ENCODE results near the gene FRMD4B. TPM values are rescaled to one million over a fixed set of nuclear protein-coding genes. Genes with fewer than 3 reads are reported as not detected.
"Not testable (repeated sequence)": the region's sequence is repeated elsewhere in the genome, so short reads cannot be mapped to it uniquely, and the experiment has no call there.

FRMD4B gene
- total RNA-seq, 1 donor from 2014 or later, result 73.2 TPM

GRCh38 chr3:69324362-69325025 is 61.4 kb downstream of the FRMD4B start:
- peak; percentile 34 to 51 for DNase-seq (ENCODE audit: low read depth in 2 of 2)

- DNase-seq (ENCODE audit: low read depth in 2 of 2), result no peak
Measured at GRCh38 chr3:69323941-69324340, 61.9 kb downstream of the FRMD4B start.

- not testable (repeated sequence) for DNase-seq (ENCODE audit: low read depth in 2 of 2)
Measured at GRCh38 chr3:69322512-69322911, 63.4 kb downstream of the FRMD4B start.

- DNase-seq (ENCODE audit: low read depth in 2 of 2), result no peak
Measured at GRCh38 chr3:69322158-69322509, 63.8 kb downstream of the FRMD4B start.

- no peak for DNase-seq (ENCODE audit: low read depth in 2 of 2)
Measured at GRCh38 chr3:69321301-69322157, 64.4 kb downstream of the FRMD4B start.

- peak in 1 of 2 donors; percentile 36 for DNase-seq (ENCODE audit: low read depth in 2 of 2)
Measured at GRCh38 chr3:69320871-69321271, 65.0 kb downstream of the FRMD4B start.

GRCh38 chr3:69319652-69320051 is 66.2 kb downstream of the FRMD4B start:
- no peak for DNase-seq (ENCODE audit: low read depth in 2 of 2)

- no peak for DNase-seq (ENCODE audit: low read depth in 2 of 2)
Measured at GRCh38 chr3:69318410-69318809, 67.5 kb downstream of the FRMD4B start.

- no peak for DNase-seq (ENCODE audit: low read depth in 2 of 2)
Measured at GRCh38 chr3:69313251-69313650, 72.6 kb downstream of the FRMD4B start.

GRCh38 chr3:69309814-69310213 is 76.1 kb downstream of the FRMD4B start:
- peak; percentile 45 to 81 for DNase-seq (ENCODE audit: low read depth in 2 of 2)

- peak; percentile 88 to 91 for DNase-seq (ENCODE audit: low read depth in 2 of 2)
Measured at GRCh38 chr3:69306239-69307185, 79.4 kb downstream of the FRMD4B start.

GRCh38 chr3:69305011-69305410 is 80.9 kb downstream of the FRMD4B start:
- peak in 1 of 2 donors; percentile 83 for DNase-seq (ENCODE audit: low read depth in 2 of 2)

- DNase-seq (ENCODE audit: low read depth in 2 of 2), result no peak
Measured at GRCh38 chr3:69304396-69304795, 81.5 kb downstream of the FRMD4B start.

GRCh38 chr3:69300296-69300695 is 85.6 kb downstream of the FRMD4B start:
- DNase-seq (ENCODE audit: low read depth in 2 of 2), result no peak

- peak in 1 of 2 donors; percentile 12 for DNase-seq (ENCODE audit: low read depth in 2 of 2)
Measured at GRCh38 chr3:69299344-69299743, 86.5 kb downstream of the FRMD4B start.

GRCh38 chr3:69297501-69297900 is 88.4 kb downstream of the FRMD4B start:
- no peak for DNase-seq (ENCODE audit: low read depth in 2 of 2)

GRCh38 chr3:69296995-69297394 is 88.9 kb downstream of the FRMD4B start:
- DNase-seq (ENCODE audit: low read depth in 2 of 2), result no peak

- DNase-seq (ENCODE audit: low read depth in 2 of 2), result no peak
Measured at GRCh38 chr3:69294014-69294766, 91.7 kb downstream of the FRMD4B start.

- no peak for DNase-seq (ENCODE audit: low read depth in 2 of 2)
Measured at GRCh38 chr3:69292959-69293574, 92.8 kb downstream of the FRMD4B start.

- no peak for DNase-seq (ENCODE audit: low read depth in 2 of 2)
Measured at GRCh38 chr3:69292185-69292584, 93.7 kb downstream of the FRMD4B start.

GRCh38 chr3:69290430-69290829 is 95.5 kb downstream of the FRMD4B start:
- no peak for DNase-seq (ENCODE audit: low read depth in 2 of 2)
